ENCODE data around the gene PLS3. TPM values are rescaled to one million over a fixed set of nuclear protein-coding genes. Genes with fewer than 3 reads are reported as not detected.

The PLS3 gene
- total and polyA plus RNA-seq, 9 of the 15 experiments (the other 6 are each of a cell fraction or from before 2014, with no cell fraction given) = 0.03 to 0.42 (median 0.03) TPM; not detected in 4

DNA sequence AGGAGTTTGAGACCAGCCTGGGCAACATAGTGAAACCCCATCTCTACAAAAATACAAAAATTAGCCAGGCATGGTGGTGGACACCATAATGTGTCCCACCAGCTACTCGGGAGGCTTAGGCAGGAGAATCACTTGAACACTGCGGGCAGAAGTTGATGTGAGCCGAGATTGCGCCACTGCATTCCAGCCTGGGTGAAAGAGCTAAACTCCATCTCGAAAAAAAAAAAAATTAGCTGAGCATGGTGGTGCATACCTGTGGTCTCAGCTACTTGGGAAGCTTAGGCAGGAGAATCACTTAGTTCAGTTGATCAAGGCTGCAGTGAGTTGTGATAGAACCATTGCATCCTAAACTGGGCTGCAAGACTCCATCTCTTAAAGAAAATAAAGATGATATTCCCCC is 91.2 kb downstream of the PLS3 start:
- no peak overlapping the region for H3K9ac ChIP-seq (ENCODE audit: insufficient read depth in 1 of 2, low read depth in 2 of 2, low read length in 2 of 2)
- no peak overlapping the region for H2AFZ ChIP-seq (ENCODE audit: low read depth, low read length)
- 13% methylated on average over 5 of the region's 5 CpGs for WGBS (ENCODE audit: insufficient coverage, low coverage, missing lambda C conversion rate)
- no peaks in the 10 kb centered on the region for H3K79me2 ChIP-seq (ENCODE audit: control insufficient read depth, insufficient read depth, low read length)
- no peaks in the 10 kb centered on the region for H3K4me1 ChIP-seq (replicated peaks in 1 of 2; ENCODE audit: control insufficient read depth in 2 of 2, insufficient read depth in 2 of 2, low read length in 2 of 2)
- no peaks in the 10 kb centered on the region for H4K20me1 ChIP-seq (replicated peaks; ENCODE audit: control insufficient read depth, insufficient read depth, low read length)
- H3K9me1 ChIP-seq (ENCODE audit: control insufficient read depth, insufficient read depth, low read length) = no peaks in the 10 kb centered on the region
- no peaks in the 10 kb centered on the region for H3K36me3 ChIP-seq (ENCODE audit: control insufficient read depth, insufficient read depth, low read length)
- in situ Hi-C loops (cut with MboI) (no loop called here), intact Hi-C loops (cut with micrococcal nuclease) (no loop called here)
- DNase-seq (ENCODE audit: extremely low read depth in 1 of 4, low spot score in 3 of 4) (no peak), ATAC-seq (no peak), FAIRE-seq (no peak)
- no peak overlapping the region for H3K27ac ChIP-seq (ENCODE audit: extremely low read depth, low read depth, low read length)
- no peak overlapping the region for H3K4me2 ChIP-seq (ENCODE audit: insufficient read depth, low read length)
- ChIA-PET POLR2A (interaction anchor here (0.6 kb wide), 2 partner anchors 83 to 353 kb away, joined by 3 to 4 read pairs; no protein-coding TSS in a partner anchor), CTCF (ENCODE audit: low intra/inter-chr PET ratio) (interaction anchor here (1.2 kb wide), 1 partner anchor 38 kb away, joined by 3 read pairs; no protein-coding TSS in a partner anchor)
- BruUV-seq (replicated peaks) = no TSS peak
- H3K4me3 ChIP-seq = no peak overlapping the region
- no peaks in the 10 kb centered on the region for H3K27me3 ChIP-seq (ENCODE audit: control insufficient read depth in 2 of 2, insufficient read depth in 2 of 2, low read length in 2 of 2)
- no peak for TF ChIP-seq SNRNP70 (optimal IDR thresholded peaks at IDR 0.05; ENCODE audit: low read depth, low read length)
- TF ChIP-seq, protein P1, sequence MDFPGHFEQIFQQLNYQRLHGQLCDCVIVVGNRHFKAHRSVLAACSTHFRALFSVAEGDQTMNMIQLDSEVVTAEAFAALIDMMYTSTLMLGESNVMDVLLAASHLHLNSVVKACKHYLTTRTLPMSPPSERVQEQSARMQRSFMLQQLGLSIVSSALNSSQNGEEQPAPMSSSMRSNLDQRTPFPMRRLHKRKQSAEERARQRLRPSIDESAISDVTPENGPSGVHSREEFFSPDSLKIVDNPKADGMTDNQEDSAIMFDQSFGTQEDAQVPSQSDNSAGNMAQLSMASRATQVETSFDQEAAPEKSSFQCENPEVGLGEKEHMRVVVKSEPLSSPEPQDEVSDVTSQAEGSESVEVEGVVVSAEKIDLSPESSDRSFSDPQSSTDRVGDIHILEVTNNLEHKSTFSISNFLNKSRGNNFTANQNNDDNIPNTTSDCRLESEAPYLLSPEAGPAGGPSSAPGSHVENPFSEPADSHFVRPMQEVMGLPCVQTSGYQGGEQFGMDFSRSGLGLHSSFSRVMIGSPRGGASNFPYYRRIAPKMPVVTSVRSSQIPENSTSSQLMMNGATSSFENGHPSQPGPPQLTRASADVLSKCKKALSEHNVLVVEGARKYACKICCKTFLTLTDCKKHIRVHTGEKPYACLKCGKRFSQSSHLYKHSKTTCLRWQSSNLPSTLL (IDR thresholded peaks at IDR 0.05) = no peak
- TF ChIP-seq YY1 (IDR thresholded peaks at IDR 0.05; ENCODE audit: borderline replicate concordance in 1 of 3, control insufficient read depth in 1 of 3, extremely low read depth in 1 of 3, insufficient read depth in 3 of 3, insufficient read length in 1 of 3, insufficient replicate concordance in 2 of 3, low read depth in 1 of 3, low read length in 2 of 3) = no peak
- no peak for TF ChIP-seq ZBTB1 (CRISPR knock-in tag; IDR thresholded peaks at IDR 0.05; ENCODE audit: borderline replicate concordance, low read depth)
- no peak for TF ChIP-seq KLF16 (IDR thresholded peaks at IDR 0.05)
- no peak for TF ChIP-seq MYBL2 (IDR thresholded peaks at IDR 0.05; ENCODE audit: low read depth)
- no peak for TF ChIP-seq MYBL2 (CRISPR knock-in tag; IDR thresholded peaks at IDR 0.05; ENCODE audit: borderline replicate concordance)
- no peak for TF ChIP-seq MTA2 (IDR thresholded peaks at IDR 0.05; ENCODE audit: low read depth)
- no peak for TF ChIP-seq ZNF766 (CRISPR knock-in tag; conservative IDR thresholded peaks at IDR 0.05)
- H3K9me3 ChIP-seq (replicated peaks; ENCODE audit: control insufficient read depth, insufficient read depth, low read depth, low read length) = no peaks in the 10 kb centered on the region
